ENCODE results near the gene TMEM207.

DNA sequence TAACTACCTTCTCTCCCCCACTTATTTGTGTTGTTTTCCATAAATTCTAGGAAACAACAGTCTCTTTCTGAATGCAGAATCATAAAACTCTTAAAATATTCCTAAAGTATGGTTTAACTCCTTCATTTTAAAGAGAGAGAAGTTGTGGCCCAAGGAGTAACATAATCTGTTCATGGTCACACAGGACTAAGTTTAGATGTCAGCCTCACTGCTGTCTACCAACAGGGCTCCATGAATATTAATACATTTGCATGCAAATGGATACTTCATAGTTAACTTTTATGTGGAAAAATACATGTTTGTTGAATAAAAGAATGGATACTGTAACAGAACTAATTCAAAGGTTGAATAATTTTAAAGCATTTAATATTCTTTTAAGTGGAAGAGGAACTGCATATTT is 45.7 kb upstream of the TMEM207 start:
- no peak for TF ChIP-seq GABPA (IDR thresholded peaks at IDR 0.05; ENCODE audit: low read depth)
- TF ChIP-seq, protein P1, sequence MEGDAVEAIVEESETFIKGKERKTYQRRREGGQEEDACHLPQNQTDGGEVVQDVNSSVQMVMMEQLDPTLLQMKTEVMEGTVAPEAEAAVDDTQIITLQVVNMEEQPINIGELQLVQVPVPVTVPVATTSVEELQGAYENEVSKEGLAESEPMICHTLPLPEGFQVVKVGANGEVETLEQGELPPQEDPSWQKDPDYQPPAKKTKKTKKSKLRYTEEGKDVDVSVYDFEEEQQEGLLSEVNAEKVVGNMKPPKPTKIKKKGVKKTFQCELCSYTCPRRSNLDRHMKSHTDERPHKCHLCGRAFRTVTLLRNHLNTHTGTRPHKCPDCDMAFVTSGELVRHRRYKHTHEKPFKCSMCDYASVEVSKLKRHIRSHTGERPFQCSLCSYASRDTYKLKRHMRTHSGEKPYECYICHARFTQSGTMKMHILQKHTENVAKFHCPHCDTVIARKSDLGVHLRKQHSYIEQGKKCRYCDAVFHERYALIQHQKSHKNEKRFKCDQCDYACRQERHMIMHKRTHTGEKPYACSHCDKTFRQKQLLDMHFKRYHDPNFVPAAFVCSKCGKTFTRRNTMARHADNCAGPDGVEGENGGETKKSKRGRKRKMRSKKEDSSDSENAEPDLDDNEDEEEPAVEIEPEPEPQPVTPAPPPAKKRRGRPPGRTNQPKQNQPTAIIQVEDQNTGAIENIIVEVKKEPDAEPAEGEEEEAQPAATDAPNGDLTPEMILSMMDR (IDR thresholded peaks at IDR 0.05; ENCODE audit: insufficient read depth, low read length), result no peak
- TF ChIP-seq POLR2AphosphoS5 (IDR thresholded peaks at IDR 0.05; ENCODE audit: low read depth), result no peak
- TF ChIP-seq, protein P2, sequence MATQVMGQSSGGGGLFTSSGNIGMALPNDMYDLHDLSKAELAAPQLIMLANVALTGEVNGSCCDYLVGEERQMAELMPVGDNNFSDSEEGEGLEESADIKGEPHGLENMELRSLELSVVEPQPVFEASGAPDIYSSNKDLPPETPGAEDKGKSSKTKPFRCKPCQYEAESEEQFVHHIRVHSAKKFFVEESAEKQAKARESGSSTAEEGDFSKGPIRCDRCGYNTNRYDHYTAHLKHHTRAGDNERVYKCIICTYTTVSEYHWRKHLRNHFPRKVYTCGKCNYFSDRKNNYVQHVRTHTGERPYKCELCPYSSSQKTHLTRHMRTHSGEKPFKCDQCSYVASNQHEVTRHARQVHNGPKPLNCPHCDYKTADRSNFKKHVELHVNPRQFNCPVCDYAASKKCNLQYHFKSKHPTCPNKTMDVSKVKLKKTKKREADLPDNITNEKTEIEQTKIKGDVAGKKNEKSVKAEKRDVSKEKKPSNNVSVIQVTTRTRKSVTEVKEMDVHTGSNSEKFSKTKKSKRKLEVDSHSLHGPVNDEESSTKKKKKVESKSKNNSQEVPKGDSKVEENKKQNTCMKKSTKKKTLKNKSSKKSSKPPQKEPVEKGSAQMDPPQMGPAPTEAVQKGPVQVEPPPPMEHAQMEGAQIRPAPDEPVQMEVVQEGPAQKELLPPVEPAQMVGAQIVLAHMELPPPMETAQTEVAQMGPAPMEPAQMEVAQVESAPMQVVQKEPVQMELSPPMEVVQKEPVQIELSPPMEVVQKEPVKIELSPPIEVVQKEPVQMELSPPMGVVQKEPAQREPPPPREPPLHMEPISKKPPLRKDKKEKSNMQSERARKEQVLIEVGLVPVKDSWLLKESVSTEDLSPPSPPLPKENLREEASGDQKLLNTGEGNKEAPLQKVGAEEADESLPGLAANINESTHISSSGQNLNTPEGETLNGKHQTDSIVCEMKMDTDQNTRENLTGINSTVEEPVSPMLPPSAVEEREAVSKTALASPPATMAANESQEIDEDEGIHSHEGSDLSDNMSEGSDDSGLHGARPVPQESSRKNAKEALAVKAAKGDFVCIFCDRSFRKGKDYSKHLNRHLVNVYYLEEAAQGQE (IDR thresholded peaks at IDR 0.05; ENCODE audit: insufficient replicate concordance, low read depth), result no peak
